CD4-positive, alpha-beta T cell treated with Interleukin-17A for 1 hour (primary cell): ENCODE results near the gene PCDHGA6.
A peak's percentile ranks its signal among the peaks of the same experiment; 100 is the strongest.
"Not testable (repeated sequence)": the region's sequence is repeated elsewhere in the genome, so short reads cannot be mapped to it uniquely, and the experiment has no call there.

Experiments used
- DNase-seq: peaks from one replicate; pipeline ENCODE4 v3.0.0-alpha.2; 2020

PCDHGA6 gene

DNA sequence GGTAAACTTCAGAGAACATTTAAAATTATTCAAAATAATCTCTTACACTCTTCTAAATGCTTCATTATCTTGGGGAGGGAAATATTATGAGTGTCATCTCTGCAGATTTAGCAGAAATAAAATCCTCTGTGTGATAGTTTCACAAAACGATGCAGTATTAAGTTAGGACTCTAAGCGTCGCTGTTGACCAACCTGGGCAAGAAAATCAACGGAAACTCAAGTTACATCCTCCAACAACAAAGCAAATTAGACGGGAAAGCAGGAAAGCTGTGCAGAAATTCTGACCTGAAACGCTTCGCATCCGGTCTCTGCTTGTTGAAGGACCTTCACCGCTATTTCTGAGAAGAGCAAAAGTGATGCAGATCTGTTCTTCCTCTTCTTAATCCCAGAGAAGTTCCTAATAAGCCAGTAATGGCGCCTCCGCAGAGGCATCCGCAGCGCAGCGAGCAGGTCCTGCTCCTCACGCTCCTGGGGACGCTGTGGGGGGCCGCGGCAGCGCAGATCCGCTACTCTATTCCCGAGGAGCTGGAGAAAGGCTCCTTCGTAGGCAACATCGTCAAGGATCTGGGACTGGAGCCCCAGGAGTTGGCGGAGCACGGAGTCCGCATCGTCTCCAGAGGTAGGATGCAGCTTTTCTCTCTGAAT is at the start of gene PCDHGA6:
Gene PCDHGA6 (plus strand): TSS at position 219 of the 645 bp plus-strand sequence. CDS start 193 bp downstream, at position 412.
- peak; percentile 13 for DNase-seq

DNA sequence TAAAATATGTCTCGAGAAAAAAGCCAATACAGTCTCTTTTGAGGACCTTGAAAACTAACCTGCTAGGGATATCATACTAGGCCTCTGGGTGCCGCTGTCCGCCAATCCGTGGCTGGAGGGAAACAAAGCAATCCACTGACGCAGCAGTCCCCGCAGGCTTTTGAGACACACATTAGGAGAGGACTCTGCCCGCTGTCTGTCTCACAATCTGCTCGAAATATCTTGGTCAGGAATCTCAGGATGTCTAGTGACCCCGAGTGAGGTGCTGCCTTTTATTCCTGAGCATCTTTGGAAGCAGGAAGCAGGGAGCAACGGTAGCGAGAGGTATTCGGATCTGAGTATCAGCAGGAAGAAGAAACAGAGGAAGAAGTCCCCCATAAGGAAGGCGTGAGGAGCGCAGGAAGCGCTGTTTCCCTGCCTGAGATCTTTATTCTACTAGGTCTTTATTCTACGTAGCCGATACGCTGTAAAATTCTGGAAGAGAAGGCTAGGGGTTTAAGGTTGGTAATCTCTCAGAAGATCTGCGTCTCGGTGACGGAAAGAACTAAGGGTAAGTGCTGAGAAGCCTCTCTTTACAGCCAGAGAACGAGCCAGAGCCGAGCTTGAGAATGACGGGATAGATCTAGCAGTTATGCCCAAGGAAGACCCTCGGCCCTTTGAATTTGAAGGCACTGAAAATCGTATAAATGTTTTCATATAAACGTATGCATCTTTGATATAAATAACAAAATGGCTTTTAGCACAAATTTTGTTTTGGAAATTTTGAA is 47.4 kb upstream of the PCDHGA6 start:
- DNase-seq = peak; percentile 79

- no peak for DNase-seq
Measured at GRCh38 chr5:141328231-141328630, 45.5 kb upstream of the PCDHGA6 start.

DNA sequence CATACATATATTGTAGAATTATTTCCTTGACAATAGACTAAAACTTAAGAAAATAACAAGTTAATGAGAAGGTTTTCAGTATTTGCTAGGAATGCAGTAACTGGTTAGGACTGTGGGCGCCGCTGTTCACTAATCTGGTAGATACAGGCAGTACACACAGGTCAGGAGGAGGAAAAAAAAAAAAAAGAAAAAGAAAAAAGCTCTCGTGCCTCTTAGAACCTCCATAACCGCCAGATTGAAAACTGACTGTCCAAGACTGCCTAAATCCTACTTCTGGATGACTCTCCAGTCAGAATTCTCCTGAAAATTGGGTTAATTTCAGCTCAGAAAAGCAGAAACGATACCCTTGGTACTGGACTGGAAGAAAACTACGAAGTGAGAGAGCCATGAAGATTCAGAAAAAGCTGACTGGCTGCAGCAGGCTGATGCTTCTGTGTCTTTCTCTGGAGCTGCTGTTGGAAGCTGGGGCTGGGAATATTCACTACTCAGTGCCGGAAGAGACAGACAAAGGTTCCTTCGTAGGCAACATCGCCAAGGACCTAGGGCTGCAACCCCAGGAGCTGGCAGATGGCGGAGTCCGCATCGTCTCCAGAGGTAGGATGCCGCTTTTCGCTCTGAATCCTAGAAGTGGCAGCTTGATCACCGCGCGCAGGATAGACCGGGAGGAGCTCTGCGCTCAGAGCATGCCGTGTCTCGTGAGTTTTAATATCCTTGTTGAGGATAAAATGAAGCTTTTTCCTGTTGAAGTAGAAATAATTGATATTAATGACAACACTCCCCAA is 43.2 kb upstream of the PCDHGA6 start, which contains the start of gene PCDHGA1:
Gene PCDHGA1 (plus strand): TSS at position 216 of the 782 bp plus-strand sequence.
- DNase-seq = peak; percentile 38

DNA sequence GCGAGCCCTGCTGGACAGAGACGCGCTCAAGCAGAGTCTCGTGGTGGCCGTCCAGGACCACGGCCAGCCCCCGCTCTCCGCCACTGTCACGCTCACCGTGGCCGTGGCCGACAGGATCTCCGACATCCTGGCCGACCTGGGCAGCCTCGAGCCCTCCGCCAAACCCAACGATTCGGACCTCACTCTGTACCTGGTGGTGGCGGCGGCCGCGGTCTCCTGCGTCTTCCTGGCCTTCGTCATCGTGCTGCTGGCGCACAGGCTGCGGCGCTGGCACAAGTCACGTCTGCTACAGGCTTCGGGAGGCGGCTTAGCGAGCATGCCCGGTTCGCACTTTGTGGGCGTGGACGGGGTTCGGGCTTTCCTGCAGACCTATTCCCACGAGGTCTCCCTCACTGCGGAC is 41.1 kb upstream of the PCDHGA6 start:
- not testable (repeated sequence) for DNase-seq

DNA sequence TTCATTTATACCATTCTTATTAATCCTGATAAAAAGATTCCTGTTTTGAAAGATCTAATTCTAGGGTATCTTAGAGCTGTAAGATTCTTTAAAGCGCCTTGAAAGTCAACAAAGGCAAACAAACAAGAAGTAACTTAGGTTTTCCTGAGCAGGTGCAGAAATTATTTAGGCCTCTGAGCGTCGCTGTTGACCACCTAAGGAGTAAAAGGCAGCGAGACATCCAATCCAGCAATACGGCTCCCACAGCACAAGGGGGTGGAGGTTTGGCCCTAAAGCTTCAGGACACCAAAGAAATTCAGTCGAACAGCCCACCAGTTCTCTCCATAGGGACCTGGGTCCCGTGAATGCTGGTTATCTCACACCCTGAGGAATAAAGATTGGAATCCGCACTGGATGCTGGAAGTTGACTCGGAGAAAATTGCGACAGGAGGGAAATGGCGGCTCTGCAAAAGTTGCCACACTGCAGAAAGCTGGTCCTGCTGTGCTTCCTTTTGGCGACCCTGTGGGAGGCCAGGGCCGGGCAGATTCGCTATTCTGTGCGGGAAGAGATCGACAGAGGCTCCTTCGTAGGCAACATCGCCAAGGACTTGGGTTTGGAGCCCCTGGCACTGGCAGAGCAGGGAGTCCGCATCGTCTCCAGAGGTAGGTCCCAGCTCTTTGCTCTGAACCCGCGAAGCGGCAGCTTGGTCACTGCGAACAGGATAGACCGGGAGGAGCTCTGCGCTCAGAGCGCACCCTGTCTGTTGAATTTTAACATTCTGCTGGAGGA is 35.0 kb upstream of the PCDHGA6 start, which contains the start of gene PCDHGA2:
Gene PCDHGA2 (plus strand): TSS at position 223 of the 769 bp plus-strand sequence.
- peak; percentile 11 for DNase-seq

GRCh38 chr5:141340781-141341354 is 32.8 kb upstream of the PCDHGA6 start:
- DNase-seq = not testable (repeated sequence)

GRCh38 chr5:141342773-141343172 is 30.9 kb upstream of the PCDHGA6 start:
- no peak for DNase-seq

GRCh38 chr5:141343242-141343952 is 30.3 kb upstream of the PCDHGA6 start, which contains the start of gene PCDHGA3:
TSS of gene PCDHGA3 (plus strand) at chr5:141343829. CDS start at chr5:141344034, 205 bp downstream.
- DNase-seq = peak; percentile 14

- no peak for DNase-seq
Measured at GRCh38 chr5:141343953-141344463, 29.7 kb upstream of the PCDHGA6 start.

DNA sequence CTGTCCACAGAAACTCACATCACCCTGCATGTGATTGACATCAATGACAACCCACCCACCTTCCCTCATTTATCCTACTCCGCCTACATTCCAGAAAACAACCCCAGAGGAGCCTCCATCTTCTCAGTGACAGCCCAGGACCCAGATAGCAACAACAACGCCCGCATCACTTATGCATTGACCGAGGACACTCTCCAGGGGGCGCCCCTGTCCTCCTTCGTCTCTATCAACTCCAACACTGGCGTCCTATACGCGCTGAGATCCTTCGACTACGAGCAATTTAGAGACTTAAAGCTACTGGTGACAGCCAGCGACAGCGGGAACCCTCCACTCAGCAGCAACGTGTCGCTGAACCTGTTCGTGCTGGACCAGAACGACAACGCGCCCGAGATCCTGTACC is 28.4 kb upstream of the PCDHGA6 start:
- DNase-seq = no peak

GRCh38 chr5:141346017-141346416 is 27.7 kb upstream of the PCDHGA6 start:
- DNase-seq = not testable (repeated sequence)

DNA sequence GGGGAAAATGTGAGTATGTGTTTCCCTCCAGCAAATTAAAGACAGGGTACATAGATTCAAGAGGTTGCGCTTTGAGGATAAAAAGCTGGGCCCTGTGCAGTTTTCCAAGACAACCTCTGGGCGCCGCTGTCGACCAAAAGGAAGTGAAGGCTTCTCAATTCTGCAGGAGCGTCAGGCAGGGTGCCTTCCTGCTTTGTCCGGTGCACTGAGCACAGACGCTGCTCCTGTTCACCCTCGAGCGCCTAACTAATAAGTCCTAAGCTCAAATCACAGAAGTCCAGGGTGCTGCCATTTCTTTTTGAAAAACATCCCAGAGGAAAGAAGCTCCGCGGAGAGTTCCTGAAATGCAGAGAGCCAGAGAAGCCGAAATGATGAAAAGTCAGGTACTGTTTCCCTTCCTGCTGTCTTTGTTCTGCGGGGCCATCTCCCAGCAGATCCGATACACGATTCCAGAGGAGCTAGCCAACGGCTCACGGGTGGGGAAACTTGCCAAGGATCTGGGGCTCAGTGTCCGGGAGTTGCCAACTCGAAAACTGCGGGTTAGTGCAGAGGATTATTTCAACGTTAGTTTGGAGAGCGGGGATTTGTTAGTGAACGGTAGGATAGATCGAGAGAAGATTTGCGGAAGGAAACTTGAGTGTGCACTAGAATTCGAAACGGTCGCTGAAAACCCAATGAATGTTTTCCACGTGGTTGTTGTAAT is 23.6 kb upstream of the PCDHGA6 start, which contains the start of gene PCDHGB1:
Gene PCDHGB1 (plus strand): TSS at position 183 of the 703 bp plus-strand sequence. CDS start 162 bp downstream, at position 345.
- DNase-seq = peak; percentile 48

GRCh38 chr5:141351591-141351990 is 22.1 kb upstream of the PCDHGA6 start:
- no peak for DNase-seq

GRCh38 chr5:141354900-141355469 is 18.7 kb upstream of the PCDHGA6 start, which contains the start of gene PCDHGA4:
TSS of gene PCDHGA4 (plus strand) at chr5:141355021. CDS start at chr5:141355108, 87 bp downstream.
- DNase-seq = peak; percentile 15

GRCh38 chr5:141355641-141356040 is 18.1 kb upstream of the PCDHGA6 start:
- DNase-seq = no peak

- no peak for DNase-seq
Measured at GRCh38 chr5:141356133-141356532, 17.6 kb upstream of the PCDHGA6 start.

DNA sequence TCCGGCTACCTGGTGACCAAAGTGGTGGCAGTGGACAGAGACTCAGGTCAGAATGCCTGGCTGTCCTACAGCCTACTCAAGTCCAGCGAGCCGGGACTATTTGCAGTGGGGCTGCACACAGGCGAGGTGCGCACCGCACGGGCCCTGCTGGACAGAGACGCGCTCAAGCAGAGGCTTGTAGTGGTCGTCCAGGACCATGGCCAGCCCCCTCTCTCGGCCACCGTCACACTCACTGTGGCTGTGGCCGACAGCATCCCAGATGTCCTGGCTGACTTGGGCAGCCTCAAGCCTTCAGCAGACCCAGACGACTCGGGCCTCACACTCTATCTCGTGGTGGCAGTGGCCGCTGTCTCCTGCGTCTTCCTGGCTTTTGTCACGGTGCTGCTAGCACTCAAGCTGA is 16.7 kb upstream of the PCDHGA6 start:
- DNase-seq = no peak

DNA sequence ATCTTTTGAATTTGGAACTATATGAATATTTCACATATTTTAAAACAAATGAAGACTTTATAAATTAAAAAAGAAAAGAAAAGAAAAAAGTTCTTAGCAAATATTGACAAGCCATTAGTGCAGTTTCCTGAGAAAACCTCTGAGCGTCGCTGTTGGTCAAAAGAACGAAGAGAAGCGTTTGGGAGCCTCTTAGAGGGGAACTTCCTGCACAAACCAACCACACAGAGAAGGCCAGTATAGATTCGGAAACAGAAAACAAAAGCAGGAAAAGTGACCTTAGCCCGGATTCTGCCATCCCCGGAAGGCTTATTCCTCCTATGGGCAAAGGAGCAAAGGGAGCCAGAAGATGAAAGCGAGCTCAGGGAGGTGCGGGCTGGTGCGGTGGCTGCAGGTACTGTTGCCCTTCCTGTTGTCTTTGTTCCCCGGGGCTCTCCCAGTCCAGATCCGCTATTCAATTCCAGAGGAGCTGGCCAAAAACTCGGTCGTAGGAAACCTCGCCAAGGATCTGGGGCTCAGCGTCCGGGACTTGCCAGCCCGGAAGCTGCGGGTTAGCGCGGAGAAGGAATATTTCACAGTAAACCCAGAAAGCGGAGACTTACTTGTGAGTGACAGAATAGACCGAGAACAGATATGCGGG is 13.8 kb upstream of the PCDHGA6 start, which contains the start of gene PCDHGB2:
Gene PCDHGB2 (plus strand): TSS at position 205 of the 637 bp plus-strand sequence. CDS start 142 bp downstream, at position 347.
- peak; percentile 46 for DNase-seq
